Smooth muscle cell (in vitro differentiated cells): ENCODE measurements around the gene PTPRN. TPM values are rescaled to one million over a fixed set of nuclear protein-coding genes. Genes with fewer than 3 reads are reported as not detected.
A peak's percentile ranks its signal among the peaks of the same experiment; 100 is the strongest.

Experiments
- DNase-seq: peaks from one replicate; lab custom pipeline; 2025; ENCODE audit not compliant: unreplicated experiment; lab: John Stamatoyannopoulos, UW
- H2AFZ ChIP-seq: fragments of 200-600 bp; sonication (generic); 2 replicates; pipeline ENCODE4 v1.6.0; 2016; ENCODE audit warnings: antibody characterized with exemption, low read depth, mild to moderate bottlenecking
- H3F3A ChIP-seq: fragments of 200-600 bp; sonication (generic); 2 replicates; pipeline ENCODE4 v1.6.0; 2017; ENCODE audit warnings: antibody characterized with exemption, low read depth
- H3K27ac ChIP-seq: fragments of 200-600 bp; sonication (generic); 2 replicates; pipeline ENCODE4 v1.5.1; 2016; ENCODE audit warnings: low read depth, mild to moderate bottlenecking
- H3K27me3 ChIP-seq: fragments of 200-600 bp; sonication (generic); 2 replicates; pipeline ENCODE4 v1.6.1; 2016; ENCODE audit warnings: low read depth, mild to moderate bottlenecking
- H3K36me3 ChIP-seq: fragments of 200-600 bp; sonication (generic); 2 replicates; pipeline ENCODE4 v1.5.1; 2016; ENCODE audit warnings: low read depth
- H3K4me1 ChIP-seq: fragments of 200-600 bp; sonication (generic); 2 replicates; pipeline ENCODE4 v1.5.1; 2016; ENCODE audit warnings: low read depth
- H3K4me2 ChIP-seq: fragments of 200-600 bp; sonication (generic); 2 replicates; pipeline ENCODE4 v1.6.0; 2016; ENCODE audit warnings: mild to moderate bottlenecking
- H3K4me3 ChIP-seq: fragments of 200-600 bp; sonication (generic); 2 replicates; pipeline ENCODE4 v1.5.1; 2016; ENCODE audit warnings: mild to moderate bottlenecking
- H3K79me2 ChIP-seq: fragments of 200-600 bp; sonication (generic); 2 replicates; pipeline ENCODE4 v1.6.0; 2016; ENCODE audit warnings: low read depth, mild to moderate bottlenecking
- H3K9ac ChIP-seq: fragments of 200-600 bp; sonication (generic); 2 replicates; pipeline ENCODE4 v1.6.0; 2016; ENCODE audit warnings: low read depth
- H3K9me3 ChIP-seq: fragments of 200-600 bp; sonication (generic); replicated peaks from 2 replicates; pipeline ENCODE4 v1.5.1; 2016; ENCODE audit warnings: low read depth
- H4K20me1 ChIP-seq: fragments of 200-600 bp; sonication (generic); 2 replicates; pipeline ENCODE4 v1.6.0; 2016; ENCODE audit warnings: low read depth
- WGBS: methylation state at CpG from one replicate; pipeline ENCODE4 v1.1.7; 2016; ENCODE audit warnings: low lambda C conversion rate; 5-methylcytosine and 5-hydroxymethylcytosine counted together
- polyA plus RNA-seq: library from polyadenylated mRNA; unstranded; fragments of >200 nt; fragmentation: Nextera tagmentation; extraction: Ambion mirVana; gene quantifications from 2 replicates; pipeline ENCODE4 v1.2.1, GENCODE V29; 2016
- total RNA-seq: library from RNA; depleted of rRNA; stranded (reverse); fragments of >200 nt; gene quantifications from 2 replicates; pipeline ENCODE4 v1.2.3, GENCODE V29; 2014
- TF ChIP-seq, protein P1 (sequence below): fragments of 200-600 bp; sonication (generic); IDR thresholded peaks from 2 replicates; pipeline ENCODE4 v1.5.1; 2017; ENCODE audit warnings: borderline replicate concordance, mild to moderate bottlenecking, antibody characterized with exemption; ENCODE audit not compliant: insufficient read depth, poor library complexity, severe bottlenecking

The PTPRN gene
- total and polyA plus RNA-seq, 2 experiments from 2014 or later: 10.7 to 36.4 TPM

- no peaks in the 10 kb centered on the region for H3F3A ChIP-seq
- H4K20me1 ChIP-seq: no peaks in the 10 kb centered on the region
- H3K27ac ChIP-seq: no peak overlapping the region
- no peaks in the 10 kb centered on the region for H3K9me3 ChIP-seq
- no peaks in the 10 kb centered on the region for H3K4me1 ChIP-seq
- no peak overlapping the region for H2AFZ ChIP-seq
- H3K9ac ChIP-seq: no peak overlapping the region
- no peak overlapping the region for H3K4me3 ChIP-seq
- no peaks in the 10 kb centered on the region for H3K79me2 ChIP-seq
- H3K36me3 ChIP-seq: no peaks in the 10 kb centered on the region
- H3K4me2 ChIP-seq: no peak overlapping the region
- WGBS: 62% methylated on average over 6 of the region's 6 CpGs
- peaks cover 23% of the 10 kb centered on the region for H3K27me3 ChIP-seq
- no peak for DNase-seq
- TF ChIP-seq, protein P1, sequence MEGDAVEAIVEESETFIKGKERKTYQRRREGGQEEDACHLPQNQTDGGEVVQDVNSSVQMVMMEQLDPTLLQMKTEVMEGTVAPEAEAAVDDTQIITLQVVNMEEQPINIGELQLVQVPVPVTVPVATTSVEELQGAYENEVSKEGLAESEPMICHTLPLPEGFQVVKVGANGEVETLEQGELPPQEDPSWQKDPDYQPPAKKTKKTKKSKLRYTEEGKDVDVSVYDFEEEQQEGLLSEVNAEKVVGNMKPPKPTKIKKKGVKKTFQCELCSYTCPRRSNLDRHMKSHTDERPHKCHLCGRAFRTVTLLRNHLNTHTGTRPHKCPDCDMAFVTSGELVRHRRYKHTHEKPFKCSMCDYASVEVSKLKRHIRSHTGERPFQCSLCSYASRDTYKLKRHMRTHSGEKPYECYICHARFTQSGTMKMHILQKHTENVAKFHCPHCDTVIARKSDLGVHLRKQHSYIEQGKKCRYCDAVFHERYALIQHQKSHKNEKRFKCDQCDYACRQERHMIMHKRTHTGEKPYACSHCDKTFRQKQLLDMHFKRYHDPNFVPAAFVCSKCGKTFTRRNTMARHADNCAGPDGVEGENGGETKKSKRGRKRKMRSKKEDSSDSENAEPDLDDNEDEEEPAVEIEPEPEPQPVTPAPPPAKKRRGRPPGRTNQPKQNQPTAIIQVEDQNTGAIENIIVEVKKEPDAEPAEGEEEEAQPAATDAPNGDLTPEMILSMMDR: no peak
These were observed 35.7 kb upstream of the PTPRN start for GRCh38 chr2:219344751-219345430.

- DNase-seq: no peak
- Histone ChIP-seq H4K20me1 (no peaks in the 10 kb centered on the region), H3K36me3 (no peaks in the 10 kb centered on the region), H3K27me3 (peaks cover 78% of the 10 kb centered on the region), H3K79me2 (no peaks in the 10 kb centered on the region), H3K9ac (no peak overlapping the region), H3K4me3 (no peak overlapping the region), H2AFZ (no peak overlapping the region), H3K4me2 (no peak overlapping the region), H3F3A (no peaks in the 10 kb centered on the region), H3K27ac (no peak overlapping the region), H3K4me1 (no peaks in the 10 kb centered on the region), H3K9me3 (no peaks in the 10 kb centered on the region)
- WGBS: 55% methylated on average over 5 of the region's 5 CpGs
- TF ChIP-seq, protein P1: no peak
These were observed 26.2 kb upstream of the PTPRN start for GRCh38 chr2:219335373-219335786.

GRCh38 chr2:219334076-219334475 lies 24.9 kb upstream of the PTPRN start:
- DNase-seq: no peak
- TF ChIP-seq, protein P1: no peak
- WGBS: 98% methylated on average over 2 of the region's 2 CpGs
- no peak overlapping the region for H3K4me2 ChIP-seq
- H3K36me3 ChIP-seq: no peaks in the 10 kb centered on the region
- no peaks in the 10 kb centered on the region for H3F3A ChIP-seq
- no peak overlapping the region for H3K9ac ChIP-seq
- H3K9me3 ChIP-seq: no peaks in the 10 kb centered on the region
- no peaks in the 10 kb centered on the region for H3K4me1 ChIP-seq
- H3K27ac ChIP-seq: no peak overlapping the region
- no peak overlapping the region for H3K4me3 ChIP-seq
- no peaks in the 10 kb centered on the region for H3K79me2 ChIP-seq
- H3K27me3 ChIP-seq: peaks cover 79% of the 10 kb centered on the region
- H4K20me1 ChIP-seq: no peaks in the 10 kb centered on the region
- H2AFZ ChIP-seq: no peak overlapping the region

GRCh38 chr2:219332542-219332941 lies 23.3 kb upstream of the PTPRN start, which contains the start of gene RESP18:
TSS of gene RESP18 (minus strand) at chr2:219332744.
- TF ChIP-seq, protein P1: no peak
- DNase-seq: no peak
- Histone ChIP-seq H3K27ac (no peak within 1 kb of the TSS), H3K9me3 (no peaks in the 10 kb centered on the region), H3K36me3 (no peaks in the 10 kb centered on the region), H4K20me1 (no peaks in the 10 kb centered on the region), H3K9ac (no peak within 1 kb of the TSS), H3F3A (no peaks in the 10 kb centered on the region), H3K4me1 (no peaks in the 10 kb centered on the region), H2AFZ (no peak within 1 kb of the TSS), H3K4me3 (no peak within 1 kb of the TSS), H3K27me3 (peaks cover 78% of the 10 kb centered on the region), H3K4me2 (peak within 1 kb of the TSS; percentile 59), H3K79me2 (no peaks in the 10 kb centered on the region)
- WGBS: 21% methylated on average over 23 of the region's 24 CpGs
